NT2/D1 (cell line): Measurements from ENCODE around the gene FTSJ3.
"Not testable (repeated sequence)": the region's sequence is repeated elsewhere in the genome, so short reads cannot be mapped to it uniquely, and the experiment has no call there.

Experiments used
- SUZ12 ChIP-seq: IDR thresholded peaks from 2 replicates; pipeline ENCODE4 v1.6.1; 2011; ENCODE audit not compliant: insufficient read length, insufficient read depth; ENCODE audit errors: extremely low read depth
- YY1 ChIP-seq: IDR thresholded peaks from 2 replicates; pipeline ENCODE4 v1.6.1; 2011; ENCODE audit not compliant: insufficient read length, insufficient read depth
- ZNF274 ChIP-seq: IDR thresholded peaks from 2 replicates; pipeline ENCODE4 v1.6.1; 2011; ENCODE audit warnings: mild to moderate bottlenecking, low read depth, low read length

DNA sequence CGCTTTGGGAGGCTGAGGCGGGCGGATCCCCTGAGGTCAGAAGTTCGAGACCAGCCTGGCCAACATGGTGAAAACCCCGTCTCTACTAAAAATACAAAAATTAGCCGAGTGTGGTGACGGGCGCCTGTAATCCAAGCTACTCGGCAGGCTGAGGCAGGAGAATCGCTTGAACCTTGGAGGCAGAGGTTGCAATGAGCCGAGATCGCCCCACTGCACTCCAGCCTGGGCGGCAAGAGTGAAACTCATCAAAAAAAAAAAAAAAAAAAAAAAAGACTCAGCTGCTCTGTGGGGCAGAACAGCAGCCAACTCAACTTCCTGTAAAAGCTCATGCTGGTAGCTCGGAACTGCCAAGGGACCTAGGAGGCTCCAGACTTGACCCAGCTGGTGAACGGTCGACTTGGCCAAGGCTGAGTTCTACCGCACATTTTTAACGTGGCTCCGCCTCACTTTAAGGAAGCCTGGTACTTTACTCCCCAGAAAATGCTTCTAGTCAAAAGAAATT lies 16.0 kb upstream of the FTSJ3 start:
- TF ChIP-seq SUZ12, ZNF274, YY1: not testable (repeated sequence)
